ENCODE data around the gene EN2. TPM values are rescaled to one million over a fixed set of nuclear protein-coding genes. Genes with fewer than 3 reads are reported as not detected.

Gene EN2
- total RNA-seq, 1 donor from 2014 or later = not detected

DNA sequence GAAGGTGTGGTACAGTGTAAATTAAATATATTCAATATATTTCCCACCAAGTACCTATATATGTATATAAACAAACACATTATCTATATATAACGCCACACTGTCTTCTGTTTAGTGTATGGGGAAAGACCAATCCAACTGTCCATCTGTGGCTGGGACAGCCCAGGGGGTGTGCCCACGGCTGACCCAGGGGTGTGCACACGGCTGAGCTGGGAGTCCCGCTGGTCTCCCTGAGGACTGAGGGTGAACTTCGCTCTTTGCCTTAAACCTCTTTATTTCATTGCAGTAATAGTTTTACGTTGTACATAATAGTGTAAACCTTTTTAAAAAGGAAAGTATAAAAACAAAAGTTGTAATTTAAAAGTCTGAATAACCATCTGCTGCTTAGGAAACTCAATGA lies 6.3 kb downstream of the EN2 start:
- Mint-ChIP-seq H3K4me1 (peaks cover 6% of the 10 kb centered on the region), H3K4me3 (no peak overlapping the region), H3K9me3 (no peaks in the 10 kb centered on the region), H3K36me3 (no peaks in the 10 kb centered on the region), H3K27ac (no peak overlapping the region), H3K27me3 (ENCODE audit: low read depth) (peaks cover 99% of the 10 kb centered on the region)
- DNase-seq (ENCODE audit: low spot score in 2 of 2, unreplicated experiment in 2 of 2) = no peak
- TF ChIP-seq CTCF (IDR thresholded peaks at IDR 0.05; ENCODE audit: unreplicated experiment) = no peak

DNA sequence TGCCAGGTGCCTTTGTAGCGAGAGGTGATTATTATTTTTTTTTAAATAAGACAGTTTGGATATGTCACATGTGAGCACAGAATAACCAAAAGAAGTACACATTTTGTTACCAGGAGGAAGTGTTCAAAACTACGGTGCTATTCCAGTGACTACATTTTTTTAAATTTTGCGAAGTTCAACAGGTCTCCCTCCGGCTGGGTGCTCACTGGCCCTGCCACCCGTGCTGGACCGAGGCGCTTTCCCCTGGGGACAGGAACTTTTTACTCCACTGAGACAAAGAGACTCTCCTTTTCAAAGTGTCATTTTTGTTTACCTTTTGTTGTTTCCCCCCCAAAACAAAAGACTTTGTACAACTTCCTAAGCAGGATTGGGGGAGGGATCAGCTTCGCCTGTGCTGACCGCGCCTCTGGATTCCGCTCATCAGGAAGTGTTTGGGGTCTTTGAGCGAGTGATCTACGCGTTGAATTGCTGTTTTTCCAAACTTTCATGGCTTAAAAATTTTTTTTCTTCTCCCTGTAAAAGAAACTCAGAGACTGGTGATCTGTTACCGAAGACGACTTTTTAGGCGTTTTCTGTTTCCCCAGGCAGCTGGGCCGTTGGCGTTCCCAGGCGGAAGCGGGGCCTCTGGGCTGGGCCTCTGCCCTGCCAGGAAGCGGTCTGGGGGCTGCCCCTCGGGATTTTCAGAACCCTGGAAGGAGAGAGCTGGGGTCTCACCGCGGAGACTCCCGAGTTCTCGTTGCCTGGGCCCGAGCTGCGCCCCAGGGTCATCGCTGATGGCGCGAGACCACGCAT lies 7.2 kb downstream of the EN2 start:
- no peak for DNase-seq (ENCODE audit: low spot score in 2 of 2, unreplicated experiment in 2 of 2)
- H3K4me3 Mint-ChIP-seq = no peak overlapping the region
- no peaks in the 10 kb centered on the region for H3K36me3 Mint-ChIP-seq
- no peak overlapping the region for H3K27ac Mint-ChIP-seq
- H3K27me3 Mint-ChIP-seq (ENCODE audit: low read depth) = peaks cover 99% of the 10 kb centered on the region
- no peak for TF ChIP-seq CTCF (IDR thresholded peaks at IDR 0.05; ENCODE audit: unreplicated experiment)
- H3K9me3 Mint-ChIP-seq = no peaks in the 10 kb centered on the region
- peaks cover 3% of the 10 kb centered on the region for H3K4me1 Mint-ChIP-seq

DNA sequence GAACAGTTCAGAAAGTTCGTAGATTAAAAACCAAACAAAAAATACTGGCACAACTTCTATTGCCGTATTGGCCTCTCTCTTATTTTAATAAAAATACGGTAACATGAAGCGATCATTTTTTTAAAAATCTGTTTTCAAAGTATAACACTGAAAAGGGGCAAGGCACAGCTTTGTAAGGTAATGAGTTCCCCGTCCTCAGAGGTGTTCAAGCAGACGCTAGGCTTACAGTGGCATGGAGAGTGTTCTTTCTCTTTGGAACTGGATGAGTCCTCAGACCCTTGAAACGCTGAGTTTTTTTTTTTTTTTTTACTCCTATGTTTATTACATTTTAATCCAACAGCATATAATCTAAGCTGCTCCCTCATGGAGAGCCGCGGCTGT lies 7.8 kb downstream of the EN2 start:
- TF ChIP-seq CTCF (IDR thresholded peaks at IDR 0.05; ENCODE audit: unreplicated experiment) = no peak
- peaks cover 99% of the 10 kb centered on the region for H3K27me3 Mint-ChIP-seq (ENCODE audit: low read depth)
- no peaks in the 10 kb centered on the region for H3K36me3 Mint-ChIP-seq
- no peaks in the 10 kb centered on the region for H3K9me3 Mint-ChIP-seq
- H3K4me1 Mint-ChIP-seq = peaks cover 3% of the 10 kb centered on the region
- H3K4me3 Mint-ChIP-seq = no peak overlapping the region
- DNase-seq (ENCODE audit: low spot score in 2 of 2, unreplicated experiment in 2 of 2) = no peak
- no peak overlapping the region for H3K27ac Mint-ChIP-seq

DNA sequence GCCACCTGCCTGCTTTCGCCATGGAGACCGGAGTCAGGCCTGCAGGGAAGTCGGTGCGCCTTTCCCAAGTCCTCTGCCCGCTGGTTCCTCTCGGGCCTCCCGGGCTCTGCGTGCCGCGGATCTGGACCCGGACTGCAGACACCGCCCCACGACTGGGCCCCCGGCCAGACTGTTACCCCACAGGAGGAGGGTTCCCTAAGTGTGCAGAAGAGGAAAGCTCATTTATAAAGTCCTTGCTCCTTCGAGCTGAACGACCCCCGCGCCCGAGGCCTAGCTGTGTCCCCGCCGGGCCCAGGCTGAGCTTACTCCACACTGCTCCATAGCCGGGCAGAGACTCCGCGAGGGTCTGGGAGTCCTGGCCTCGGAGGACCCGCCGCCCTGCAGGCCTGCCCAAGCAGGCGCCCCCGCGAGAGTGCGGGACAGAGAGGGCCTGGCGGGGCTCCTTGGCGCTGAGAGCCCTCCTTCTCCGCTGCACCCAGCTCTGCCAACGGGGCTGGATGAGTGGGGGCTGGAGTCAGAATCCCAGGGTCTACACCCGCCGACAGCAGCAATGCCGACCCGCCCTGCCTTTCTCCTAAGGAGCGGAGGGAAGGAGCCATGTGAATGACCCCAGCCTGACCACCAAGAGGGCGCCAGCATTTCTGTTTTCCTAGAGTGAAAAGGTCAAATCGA lies 8.3 kb downstream of the EN2 start:
- no peak overlapping the region for H3K27ac Mint-ChIP-seq
- H3K36me3 Mint-ChIP-seq = no peaks in the 10 kb centered on the region
- H3K4me1 Mint-ChIP-seq = peaks cover 5% of the 10 kb centered on the region
- no peaks in the 10 kb centered on the region for H3K9me3 Mint-ChIP-seq
- H3K4me3 Mint-ChIP-seq = no peak overlapping the region
- TF ChIP-seq CTCF (IDR thresholded peaks at IDR 0.05; ENCODE audit: unreplicated experiment) = no peak
- peaks cover 99% of the 10 kb centered on the region for H3K27me3 Mint-ChIP-seq (ENCODE audit: low read depth)
- no peak for DNase-seq (ENCODE audit: low spot score in 2 of 2, unreplicated experiment in 2 of 2)

DNA sequence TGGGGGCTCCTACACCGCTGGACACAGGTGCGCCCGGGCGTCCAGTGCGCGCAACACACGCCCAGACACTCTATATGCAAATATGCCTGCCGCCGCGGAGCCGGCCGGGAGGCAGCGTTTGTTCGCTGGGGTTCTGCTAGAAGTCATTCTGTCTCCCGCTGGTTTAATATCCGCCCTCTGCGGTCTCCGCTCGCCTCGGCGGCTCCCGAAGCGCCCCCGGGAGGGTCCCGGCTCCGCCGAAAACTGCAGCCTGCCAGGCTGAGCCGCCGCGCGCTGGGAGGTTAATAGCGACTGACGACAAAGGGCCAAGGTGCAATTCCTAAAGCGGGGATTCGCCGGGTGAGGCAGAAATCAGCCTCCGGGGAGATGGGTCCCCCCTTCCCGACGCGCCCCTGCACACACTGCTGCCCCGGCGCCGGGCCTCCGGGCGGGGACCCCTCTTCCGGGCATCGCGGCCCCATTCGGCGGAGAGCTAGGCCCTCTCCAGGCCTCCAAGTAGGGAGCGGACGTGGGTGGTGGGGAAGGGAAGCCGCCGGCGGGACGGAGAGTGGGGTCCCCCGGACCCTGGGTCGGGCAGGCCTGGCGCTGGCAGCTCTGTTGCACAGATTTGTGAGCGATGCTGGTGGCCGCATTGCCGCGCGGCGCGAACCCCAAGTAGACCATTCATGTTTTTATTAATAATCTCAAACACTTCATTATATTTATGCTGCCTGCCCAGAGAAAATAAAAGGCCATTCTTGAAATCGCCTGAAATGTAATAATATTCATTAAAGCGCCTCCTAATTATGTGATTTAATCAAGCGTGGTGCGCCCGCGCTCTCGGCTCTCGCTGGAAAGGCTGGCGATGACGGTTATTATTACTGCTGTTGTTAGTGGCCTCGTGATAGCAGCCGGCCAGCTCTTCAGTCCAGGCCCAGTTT lies 9.1 kb downstream of the EN2 start:
- no peak for DNase-seq (ENCODE audit: low spot score in 2 of 2, unreplicated experiment in 2 of 2)
- no peaks in the 10 kb centered on the region for H3K9me3 Mint-ChIP-seq
- H3K36me3 Mint-ChIP-seq = no peaks in the 10 kb centered on the region
- peaks cover 8% of the 10 kb centered on the region for H3K4me1 Mint-ChIP-seq
- H3K4me3 Mint-ChIP-seq = no peak overlapping the region
- H3K27me3 Mint-ChIP-seq (ENCODE audit: low read depth) = peaks cover 99% of the 10 kb centered on the region
- TF ChIP-seq CTCF (IDR thresholded peaks at IDR 0.05; ENCODE audit: unreplicated experiment) = no peak
- no peak overlapping the region for H3K27ac Mint-ChIP-seq

All from mesothelial cell of epicardium (in vitro differentiated cells).